ENCODE data around the gene EXTL2.

The EXTL2 gene

GRCh38 chr1:100904528-100904927, 9.9 kb upstream of the EXTL2 start:
- no peak for TF ChIP-seq PRDM1 (tag by site-specific recombination; IDR thresholded peaks at IDR 0.05)
- no peak for TF ChIP-seq ZNF677 (tag by site-specific recombination; IDR thresholded peaks at IDR 0.05)
- no peak for TF ChIP-seq ZNF610 (tag by site-specific recombination; IDR thresholded peaks at IDR 0.05; ENCODE audit: borderline replicate concordance)
- no peak for TF ChIP-seq OSR2 (tag by site-specific recombination; IDR thresholded peaks at IDR 0.05)
- TF ChIP-seq KLF9 (tag by site-specific recombination; IDR thresholded peaks at IDR 0.05; ENCODE audit: low read depth): no peak
- no peak for TF ChIP-seq ZNF529 (tag by site-specific recombination; IDR thresholded peaks at IDR 0.05; ENCODE audit: insufficient replicate concordance)
- no peak for TF ChIP-seq ZSCAN16 (tag by site-specific recombination; IDR thresholded peaks at IDR 0.05)
- no peak for TF ChIP-seq HOXD13 (CRISPR knock-in tag; IDR thresholded peaks at IDR 0.05; ENCODE audit: borderline replicate concordance)
- TF ChIP-seq ZNF248 (tag by site-specific recombination; IDR thresholded peaks at IDR 0.05): no peak
- TF ChIP-seq MYNN (tag by site-specific recombination; IDR thresholded peaks at IDR 0.05; ENCODE audit: borderline replicate concordance): no peak
- Histone ChIP-seq H3K27ac (ENCODE audit: extremely low read depth, low read depth, low read length) (no peak overlapping the region), H3K4me3 (ENCODE audit: low read depth, low read length) (no peak overlapping the region), H3K4me1 (ENCODE audit: control insufficient read depth, insufficient read depth, low read length) (no peaks in the 10 kb centered on the region), H3K36me3 (ENCODE audit: control insufficient read depth in 2 of 2, insufficient read depth in 1 of 2, low read length in 2 of 2) (peaks cover 34 to 73% of the 10 kb centered on the region in 2 experiments), H3K9me3 (ENCODE audit: control insufficient read depth, insufficient read depth, low read depth, low read length) (no peaks in the 10 kb centered on the region)
- ChIA-PET CTCF (interaction anchor here (0.7 kb wide), 3 partner anchors 14 to 443 kb away, joined by 3 to 5 read pairs (median 3); no protein-coding TSS in a partner anchor), POLR2A (no interaction called here)

GRCh38 chr1:100903777-100904176, 9.1 kb upstream of the EXTL2 start:
- H3K36me3 ChIP-seq (ENCODE audit: control insufficient read depth in 2 of 2, insufficient read depth in 1 of 2, low read length in 2 of 2): peaks cover 35 to 73% of the 10 kb centered on the region in 2 experiments
- no peak overlapping the region for H3K4me3 ChIP-seq (ENCODE audit: low read depth, low read length)
- POLR2A ChIA-PET: no interaction called here
- TF ChIP-seq EGR2 (tag by site-specific recombination; IDR thresholded peaks at IDR 0.05; ENCODE audit: low read depth) (no peak), ZNF426 (tag by site-specific recombination; IDR thresholded peaks at IDR 0.05) (no peak), ZNF645 (tag by site-specific recombination; IDR thresholded peaks at IDR 0.05) (no peak), GLI2 (tag by site-specific recombination; IDR thresholded peaks at IDR 0.05; ENCODE audit: borderline replicate concordance, low read depth) (no peak), ZNF707 (tag by site-specific recombination; IDR thresholded peaks at IDR 0.05) (no peak), ZNF114 (tag by site-specific recombination; IDR thresholded peaks at IDR 0.05) (no peak), ZNF658 (tag by site-specific recombination; IDR thresholded peaks at IDR 0.05) (no peak), HOXC10 (CRISPR knock-in tag; IDR thresholded peaks at IDR 0.05) (no peak), ZNF248 (tag by site-specific recombination; IDR thresholded peaks at IDR 0.05) (no peak), ZNF623 (tag by site-specific recombination; IDR thresholded peaks at IDR 0.05) (no peak), HIC1 (tag by site-specific recombination; IDR thresholded peaks at IDR 0.05) (no peak), ZEB2 (tag by site-specific recombination; IDR thresholded peaks at IDR 0.05) (no peak), HOXA7 (CRISPR knock-in tag; IDR thresholded peaks at IDR 0.05; ENCODE audit: borderline replicate concordance) (no peak), ZNF416 (tag by site-specific recombination; IDR thresholded peaks at IDR 0.05) (no peak), ZNF404 (tag by site-specific recombination; IDR thresholded peaks at IDR 0.05) (no peak), ZNF133 (tag by site-specific recombination; IDR thresholded peaks at IDR 0.05) (no peak)
- no peak overlapping the region for H3K27ac ChIP-seq (ENCODE audit: extremely low read depth, low read depth, low read length)
- no peaks in the 10 kb centered on the region for H3K4me1 ChIP-seq (ENCODE audit: control insufficient read depth, insufficient read depth, low read length)
- CTCF ChIA-PET: interaction anchor here (0.7 kb wide), 2 partner anchors 15 to 17 kb away, joined by 3 to 5 read pairs; no protein-coding TSS in a partner anchor
- H3K9me3 ChIP-seq (ENCODE audit: control insufficient read depth, insufficient read depth, low read depth, low read length): no peaks in the 10 kb centered on the region
